ENCODE measurements around the gene MTERF4. TPM values are rescaled to one million over a fixed set of nuclear protein-coding genes. Genes with fewer than 3 reads are reported as not detected.

The MTERF4 gene
- total and polyA plus RNA-seq, 7 donors = 27.3 to 48.0 (median 32.8) TPM

- H3K4me1 ChIP-seq = peaks cover 8% of the 10 kb centered on the region
- no peaks in the 10 kb centered on the region for H3K9me3 ChIP-seq
- ATAC-seq (no peak), DNase-seq (peak in 1 of 2 donors; percentile 31)
- intact Hi-C loops (cut with DNase I) = no loop called here
- peak overlapping the region; percentile 76 for H3K27ac ChIP-seq
- 82 to 91% (median 85%) methylated on average over 22 of the region's 22 CpGs for WGBS, 3 donors
- H3K4me3 ChIP-seq = no peak overlapping the region
- no peaks in the 10 kb centered on the region for H3K27me3 ChIP-seq (ENCODE audit: insufficient read depth in 3 of 3, low read length in 2 of 3)
- TF ChIP-seq CTCF (IDR thresholded peaks at IDR 0.05) = no peak
- H3K36me3 ChIP-seq (ENCODE audit: insufficient read depth in 1 of 2, low read depth in 1 of 2) = peaks cover 12 to 98% of the 10 kb centered on the region in 2 donors
These were observed 10.2 kb downstream of the MTERF4 start for GRCh38 chr2:241091734-241092445.

GRCh38 chr2:241091201-241091600 lies 10.9 kb downstream of the MTERF4 start:
- Histone ChIP-seq H3K4me3 (no peak overlapping the region), H3K27me3 (ENCODE audit: insufficient read depth in 3 of 3, low read length in 2 of 3) (no peaks in the 10 kb centered on the region), H3K27ac (peak overlapping the region; percentile 76), H3K36me3 (ENCODE audit: insufficient read depth in 1 of 2, low read depth in 1 of 2) (peaks cover 18 to 98% of the 10 kb centered on the region in 2 donors), H3K4me1 (peaks cover 8% of the 10 kb centered on the region), H3K9me3 (no peaks in the 10 kb centered on the region)
- 64 to 73% (median 64%) methylated on average over 10 of the region's 10 CpGs for WGBS, 3 donors
- TF ChIP-seq CTCF (IDR thresholded peaks at IDR 0.05) = no peak
- intact Hi-C loops (cut with DNase I) = no loop called here
- no peak for DNase-seq
- ATAC-seq = no peak

GRCh38 chr2:241088791-241089732 lies 13.0 kb downstream of the MTERF4 start:
- Histone ChIP-seq H3K36me3 (ENCODE audit: insufficient read depth in 1 of 2, low read depth in 1 of 2) (peaks cover 18 to 95% of the 10 kb centered on the region in 2 donors), H3K9me3 (no peaks in the 10 kb centered on the region), H3K4me3 (no peak overlapping the region), H3K4me1 (peaks cover 8% of the 10 kb centered on the region), H3K27ac (no peak overlapping the region), H3K27me3 (ENCODE audit: insufficient read depth in 3 of 3, low read length in 2 of 3) (no peaks in the 10 kb centered on the region)
- intact Hi-C loops (cut with DNase I) = loop anchor here in 1 of 2 donors (10.0 kb wide), 1 partner anchor 234 kb away; no protein-coding TSS in a partner anchor
- no peak for ATAC-seq
- 67 to 75% (median 70%) methylated on average over 20 of the region's 20 CpGs for WGBS, 3 donors
- no peak for TF ChIP-seq CTCF (IDR thresholded peaks at IDR 0.05)
- DNase-seq = peak in 1 of 2 donors; percentile 44

- DNase-seq (peak in 1 of 2 donors; percentile 28), ATAC-seq (no peak)
- no peak overlapping the region for H3K27ac ChIP-seq
- TF ChIP-seq CTCF (IDR thresholded peaks at IDR 0.05) = no peak
- peaks cover 18 to 88% of the 10 kb centered on the region in 2 donors for H3K36me3 ChIP-seq (ENCODE audit: insufficient read depth in 1 of 2, low read depth in 1 of 2)
- no peak overlapping the region for H3K4me3 ChIP-seq
- intact Hi-C loops (cut with DNase I) = loop anchor here in 1 of 2 donors (10.0 kb wide), 1 partner anchor 234 kb away; no protein-coding TSS in a partner anchor
- no peaks in the 10 kb centered on the region for H3K9me3 ChIP-seq
- H3K27me3 ChIP-seq (ENCODE audit: insufficient read depth in 3 of 3, low read length in 2 of 3) = no peaks in the 10 kb centered on the region
- 82 to 88% (median 86%) methylated on average over 8 of the region's 8 CpGs for WGBS, 3 donors
- H3K4me1 ChIP-seq = peaks cover 8% of the 10 kb centered on the region
These were observed 13.7 kb downstream of the MTERF4 start for GRCh38 chr2:241088376-241088775.
